IMR-90 (cell line): ENCODE measurements around the gene PIK3R4. TPM values are rescaled to one million over a fixed set of nuclear protein-coding genes. Genes with fewer than 3 reads are reported as not detected.

Experiments used
- ATAC-seq: fragments of 200-7000 bp; cut with Tn5 transposase; 2 replicates; pipeline ENCODE4 v1.9.1; 2020; ENCODE audit warnings: low read depth, mild to moderate bottlenecking, moderate library complexity
- BruUV-seq: library from RNA; stranded (reverse); fragments of 400-500 nt; replicated peaks from 2 replicates; lab custom pipeline; 2021; lab: Mats Ljungman, UMichigan
- CTCF ChIA-PET: fragments of 300-600 bp; formaldehyde crosslinking; extraction: SDS; loops from one replicate; lab custom pipeline; 2021; ENCODE audit warnings: antibody characterized with exemption; lab: Yijun Ruan, JAX
- POLR2A ChIA-PET: fragments of 300-600 bp; sonication (Branson Sonifier 250); formaldehyde crosslinking; loops from one replicate; lab custom pipeline; 2022; ENCODE audit warnings: antibody characterized with exemption; ENCODE audit not compliant: unreplicated experiment; lab: Charles Lee
- DNase-seq: peaks from one replicate; pipeline ENCODE4 v3.0.0; 2013
- H2AFZ ChIP-seq: replicated peaks from 2 replicates; pipeline ENCODE3; 2013; ENCODE audit warnings: low read length, mild to moderate bottlenecking; ENCODE audit not compliant: poor library complexity
- H2AK5ac ChIP-seq: 2 replicates; pipeline ENCODE4 v1.6.1; 2013; ENCODE audit warnings: low read depth, low read length, inconsistent platforms
- H2AK9ac ChIP-seq: replicated peaks from 2 replicates; pipeline ENCODE3; 2013; ENCODE audit warnings: mild to moderate bottlenecking, low read depth, low read length, moderate library complexity; ENCODE audit not compliant: poor library complexity
- H2BK120ac ChIP-seq: 2 replicates; pipeline ENCODE4 v1.6.1; 2013; ENCODE audit warnings: low read depth, low read length, inconsistent platforms
- H2BK15ac ChIP-seq: 3 replicates; pipeline ENCODE4 v1.6.1; 2013; ENCODE audit warnings: low read depth, low read length, inconsistent platforms
- H2BK20ac ChIP-seq: 2 replicates; pipeline ENCODE4 v1.6.1; 2013; ENCODE audit warnings: low read depth, mild to moderate bottlenecking, inconsistent platforms, low read length, moderate library complexity
- H2BK5ac ChIP-seq: 2 replicates; pipeline ENCODE4 v1.6.1; 2013; ENCODE audit warnings: mild to moderate bottlenecking, low read depth, low read length, inconsistent platforms; ENCODE audit not compliant: poor library complexity, severe bottlenecking
- H3K14ac ChIP-seq: replicated peaks from 2 replicates; pipeline ENCODE4 v1.6.1; 2013; ENCODE audit warnings: low read depth, low read length, inconsistent platforms
- H3K18ac ChIP-seq: 2 replicates; pipeline ENCODE4 v1.6.1; 2013; ENCODE audit warnings: low read depth, low read length, control low read depth
- H3K23ac ChIP-seq: 2 replicates; pipeline ENCODE4 v1.6.1; 2013; ENCODE audit warnings: low read depth, low read length, inconsistent platforms
- H3K27ac ChIP-seq: 2 replicates; pipeline ENCODE4 v1.5.1; 2013; ENCODE audit warnings: mild to moderate bottlenecking, control low read depth, low read length; ENCODE audit not compliant: insufficient read depth
- H3K27me3 ChIP-seq: 2 replicates; pipeline ENCODE4 v1.6.1; 2013; ENCODE audit warnings: low read length; ENCODE audit not compliant: control insufficient read depth, insufficient read depth
- H3K36me3 ChIP-seq: 2 replicates; pipeline ENCODE4 v1.6.1; 2013; ENCODE audit warnings: low read length, mixed read lengths; ENCODE audit not compliant: control insufficient read depth, insufficient read depth
- H3K4ac ChIP-seq: 2 replicates; pipeline ENCODE4 v1.6.1; 2013; ENCODE audit warnings: low read depth, low read length, inconsistent platforms
- H3K4me1 ChIP-seq: 2 replicates; pipeline ENCODE4 v1.6.1; 2013; ENCODE audit warnings: low read length, mixed read lengths; ENCODE audit not compliant: control insufficient read depth, insufficient read depth
- H3K4me2 ChIP-seq: 2 replicates; pipeline ENCODE4 v1.6.1; 2013; ENCODE audit warnings: low read depth, mild to moderate bottlenecking, control low read depth, low read length, moderate library complexity
- H3K4me3 ChIP-seq: 2 replicates; pipeline ENCODE4 v1.5.1; 2013; ENCODE audit warnings: low read depth, mild to moderate bottlenecking, control low read depth, low read length, moderate library complexity; ENCODE audit not compliant: insufficient read depth
- H3K56ac ChIP-seq: 2 replicates; pipeline ENCODE4 v1.6.1; 2013; ENCODE audit warnings: low read length, inconsistent platforms; ENCODE audit not compliant: insufficient read depth; ENCODE audit errors: extremely low read depth
- H3K79me1 ChIP-seq, 2 experiments: 2 replicates each; pipeline ENCODE4 v1.6.1; 2013; ENCODE audit warnings: low read length in 2 of 2, inconsistent platforms in 1 of 2, low read depth in 1 of 2
- H3K9ac ChIP-seq: 2 replicates; pipeline ENCODE4 v1.6.1; 2013; ENCODE audit warnings: low read depth, low read length, control low read depth
- H3K9me1 ChIP-seq: 2 replicates; pipeline ENCODE4 v1.6.1; 2013; ENCODE audit warnings: low read length, inconsistent platforms; ENCODE audit not compliant: insufficient read depth
- H3K9me3 ChIP-seq: 2 replicates; pipeline ENCODE4 v1.6.1; 2013; ENCODE audit warnings: low read length; ENCODE audit not compliant: control insufficient read depth, insufficient read depth
- H4K20me1 ChIP-seq: 2 replicates; pipeline ENCODE4 v1.6.1; 2013; ENCODE audit warnings: low read length, inconsistent platforms; ENCODE audit not compliant: insufficient read depth
- H4K5ac ChIP-seq: 2 replicates; pipeline ENCODE4 v1.6.1; 2013; ENCODE audit warnings: mild to moderate bottlenecking, low read depth, low read length, control low read depth
- H4K8ac ChIP-seq, 2 experiments: 2 replicates each; pipeline ENCODE4 v1.6.1; 2013; ENCODE audit warnings: low read depth in 2 of 2, low read length in 2 of 2, control low read depth in 1 of 2, inconsistent platforms in 1 of 2
- H4K91ac ChIP-seq: 2 replicates; pipeline ENCODE4 v1.6.1; 2013; ENCODE audit warnings: low read depth, low read length, inconsistent platforms; ENCODE audit not compliant: insufficient read depth
- CHD1 ChIP-seq: IDR thresholded peaks from 2 replicates; pipeline ENCODE4 v1.6.1; 2012; ENCODE audit warnings: low read depth, low read length, improper control_type of control experiment
- FOS ChIP-seq: fragments of 150-350 bp; IDR thresholded peaks from 2 replicates; pipeline ENCODE4 v1.6.1; 2016; ENCODE audit warnings: low read depth, low read length
- MAZ ChIP-seq: IDR thresholded peaks from 2 replicates; pipeline ENCODE4 v1.6.1; 2012; ENCODE audit warnings: low read depth, mild to moderate bottlenecking, low read length, improper control_type of control experiment, moderate library complexity, borderline replicate concordance
- MXI1 ChIP-seq: IDR thresholded peaks from 2 replicates; pipeline ENCODE4 v1.6.1; 2012; ENCODE audit warnings: low read depth, mild to moderate bottlenecking, low read length, moderate library complexity, borderline replicate concordance
- WGBS, 2 experiments: methylation state at CpG; one replicate each; pipeline versions ENCODE4 v1.1.5 to v1.1.7; 2013; ENCODE audit warnings: missing lambda C conversion rate in 2 of 2; ENCODE audit not compliant: insufficient read length in 1 of 2; ENCODE audit errors: extremely low coverage in 2 of 2; 5-methylcytosine and 5-hydroxymethylcytosine counted together
- dilution Hi-C: fragments of 300-500 bp; cut with HindIII; formaldehyde crosslinking; loops from one replicate; pipeline ENCODE4 v1.14.3; 2018; ENCODE audit warnings: low sequenced_read_pairs; ENCODE audit not compliant: unreplicated experiment
- in situ Hi-C: fragments of 300-500 bp; cut with MboI; formaldehyde crosslinking; loops from 3 replicates; pipeline ENCODE4 v1.14.3; 2019; ENCODE audit warnings: low sequenced_read_pairs, inconsistent platforms, mixed read lengths
- intact Hi-C: fragments of 100-400 bp; cut with micrococcal nuclease; formaldehyde crosslinking; loops from 2 replicates; pipeline ENCODE4 v1.10.0; 2022
- polyA plus RNA-seq, 3 experiments: library from polyadenylated mRNA; depleted of rRNA; stranded (reverse); fragments of >200 nt; gene quantifications; 2 replicates each; pipeline ENCODE4 v1.2.3, GENCODE V29; 2012; ENCODE audit warnings: low replicate concordance in 1 of 3
- total RNA-seq: library from RNA; depleted of rRNA; stranded (reverse); fragments of >200 nt; gene quantifications from 2 replicates; pipeline ENCODE4 v1.2.3, GENCODE V29; 2012
- TF ChIP-seq, protein P1 (sequence below): fragments of 150-350 bp; IDR thresholded peaks from 2 replicates; pipeline ENCODE4 v1.6.1; 2017; ENCODE audit warnings: mild to moderate bottlenecking, antibody characterized with exemption, low read length, low read depth

PIK3R4 gene
- total and polyA plus RNA-seq, 2 of the 4 experiments (the other 2 are of a cell fraction) = 19.7 to 27.2 TPM

DNA sequence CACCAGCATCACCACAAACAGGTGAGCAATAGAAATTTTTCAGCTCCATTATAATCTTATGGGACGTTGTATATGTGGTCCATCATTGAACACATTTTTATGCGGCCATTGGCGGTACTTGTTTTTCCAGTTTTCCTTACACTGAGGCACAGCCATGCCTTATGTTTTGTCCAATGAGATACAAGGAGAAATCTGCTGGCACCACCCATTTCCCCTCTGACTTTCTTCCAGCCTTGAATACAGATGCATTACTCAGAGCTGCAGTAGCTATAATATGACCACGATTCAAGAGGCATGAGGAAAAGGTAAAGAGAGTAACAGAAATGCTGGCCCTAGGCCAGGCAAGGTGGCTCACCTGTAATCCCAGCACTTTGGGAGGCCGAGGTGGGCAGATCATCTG is 9.0 kb upstream of the PIK3R4 start:
- Histone ChIP-seq H4K8ac (no peak overlapping the region), H3K9me3 (no peaks in the 10 kb centered on the region), H3K18ac (no peak overlapping the region), H3K4me2 (no peak overlapping the region), H3K27me3 (no peaks in the 10 kb centered on the region), H4K91ac (no peak overlapping the region), H2BK15ac (no peak overlapping the region), H3K79me1 (no peaks in the 10 kb centered on the region), H3K9ac (no peak overlapping the region), H3K36me3 (no peaks in the 10 kb centered on the region), H3K56ac (no peak overlapping the region), H3K14ac (no peak overlapping the region), H2BK5ac (no peak overlapping the region), H4K5ac (no peak overlapping the region), H2BK120ac (no peak overlapping the region), H3K4ac (no peak overlapping the region), H3K23ac (no peak overlapping the region), H4K20me1 (no peaks in the 10 kb centered on the region), H3K27ac (no peak overlapping the region), H3K9me1 (no peaks in the 10 kb centered on the region), H2BK20ac (no peak overlapping the region), H2AFZ (no peak overlapping the region), H2AK9ac (no peak overlapping the region), H2AK5ac (no peak overlapping the region), H3K4me3 (no peak overlapping the region), H3K4me1 (no peaks in the 10 kb centered on the region)
- BruUV-seq = no TSS peak
- ATAC-seq (no peak), DNase-seq (no peak)
- intact Hi-C loops = loop anchor here (5.0 kb wide), 1 partner anchor 1272 kb away; no protein-coding TSS in a partner anchor
- POLR2A ChIA-PET = no interaction called here
- TF ChIP-seq FOS (no peak), MAZ (no peak), CHD1 (no peak), MXI1 (no peak)
- TF ChIP-seq, protein P1, sequence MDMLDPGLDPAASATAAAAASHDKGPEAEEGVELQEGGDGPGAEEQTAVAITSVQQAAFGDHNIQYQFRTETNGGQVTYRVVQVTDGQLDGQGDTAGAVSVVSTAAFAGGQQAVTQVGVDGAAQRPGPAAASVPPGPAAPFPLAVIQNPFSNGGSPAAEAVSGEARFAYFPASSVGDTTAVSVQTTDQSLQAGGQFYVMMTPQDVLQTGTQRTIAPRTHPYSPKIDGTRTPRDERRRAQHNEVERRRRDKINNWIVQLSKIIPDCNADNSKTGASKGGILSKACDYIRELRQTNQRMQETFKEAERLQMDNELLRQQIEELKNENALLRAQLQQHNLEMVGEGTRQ = no peak
- CTCF ChIA-PET = interaction anchor here (0.6 kb wide), 1 partner anchor 1842 kb away, joined by 3 read pairs; no protein-coding TSS in a partner anchor
- no CpG with 5 or more reads among the region's 5 CpGs for WGBS, 2 experiments
- in situ Hi-C loops = no loop called here
- dilution Hi-C loops = no loop called here
